HG02610 (cell line): ENCODE data around the gene ARHGAP24.

Experiments
- ATAC-seq: cut with Tn5 transposase; IDR thresholded peaks from one replicate; pipeline ENCODE4 v1.9.1; 2021; ENCODE audit warnings: mild to moderate bottlenecking, moderate library complexity; ENCODE audit not compliant: unreplicated experiment

Gene ARHGAP24

GRCh38 chr4:85474818-85475630 lies at the start of gene ARHGAP24:
Gene ARHGAP24, plus strand, starts transcription at chr4:85475150.
- ATAC-seq = peak; percentile 86

- ATAC-seq = no peak
Measured at GRCh38 chr4:85426366-85426765, 48.6 kb upstream of the ARHGAP24 start.

GRCh38 chr4:85427123-85427522 lies 47.8 kb upstream of the ARHGAP24 start:
- no peak for ATAC-seq

- no peak for ATAC-seq
Measured at GRCh38 chr4:85430226-85430625, 44.7 kb upstream of the ARHGAP24 start.

GRCh38 chr4:85430697-85431096 lies 44.3 kb upstream of the ARHGAP24 start:
- ATAC-seq = no peak

- ATAC-seq = no peak
Measured at GRCh38 chr4:85431156-85431555, 43.8 kb upstream of the ARHGAP24 start.

- ATAC-seq = no peak
Measured at GRCh38 chr4:85431881-85432485, 43.0 kb upstream of the ARHGAP24 start.

- no peak for ATAC-seq
Measured at GRCh38 chr4:85445050-85445639, 29.8 kb upstream of the ARHGAP24 start.

- ATAC-seq = no peak
Measured at GRCh38 chr4:85446141-85446861, 28.6 kb upstream of the ARHGAP24 start.

- ATAC-seq = no peak
Measured at GRCh38 chr4:85448906-85449890, 25.8 kb upstream of the ARHGAP24 start.

GRCh38 chr4:85452058-85452731 lies 22.8 kb upstream of the ARHGAP24 start:
- no peak for ATAC-seq

- ATAC-seq = no peak
Measured at GRCh38 chr4:85455942-85456341, 19.0 kb upstream of the ARHGAP24 start.

- ATAC-seq = no peak
Measured at GRCh38 chr4:85457752-85458467, 17.0 kb upstream of the ARHGAP24 start.

- ATAC-seq = no peak
Measured at GRCh38 chr4:85459736-85460135, 15.2 kb upstream of the ARHGAP24 start.

- no peak for ATAC-seq
Measured at GRCh38 chr4:85474356-85474755, 594 bp upstream of the ARHGAP24 start.

GRCh38 chr4:85475631-85476233 lies 782 bp downstream of the ARHGAP24 start:
- no peak for ATAC-seq

GRCh38 chr4:85476381-85476780 lies 1.4 kb downstream of the ARHGAP24 start:
- no peak for ATAC-seq

- ATAC-seq = no peak
Measured at GRCh38 chr4:85477534-85477933, 2.6 kb downstream of the ARHGAP24 start.

- ATAC-seq = no peak
Measured at GRCh38 chr4:85478576-85478975, 3.6 kb downstream of the ARHGAP24 start.
